ENCODE measurements around the gene C20orf96.

C20orf96 gene

DNA sequence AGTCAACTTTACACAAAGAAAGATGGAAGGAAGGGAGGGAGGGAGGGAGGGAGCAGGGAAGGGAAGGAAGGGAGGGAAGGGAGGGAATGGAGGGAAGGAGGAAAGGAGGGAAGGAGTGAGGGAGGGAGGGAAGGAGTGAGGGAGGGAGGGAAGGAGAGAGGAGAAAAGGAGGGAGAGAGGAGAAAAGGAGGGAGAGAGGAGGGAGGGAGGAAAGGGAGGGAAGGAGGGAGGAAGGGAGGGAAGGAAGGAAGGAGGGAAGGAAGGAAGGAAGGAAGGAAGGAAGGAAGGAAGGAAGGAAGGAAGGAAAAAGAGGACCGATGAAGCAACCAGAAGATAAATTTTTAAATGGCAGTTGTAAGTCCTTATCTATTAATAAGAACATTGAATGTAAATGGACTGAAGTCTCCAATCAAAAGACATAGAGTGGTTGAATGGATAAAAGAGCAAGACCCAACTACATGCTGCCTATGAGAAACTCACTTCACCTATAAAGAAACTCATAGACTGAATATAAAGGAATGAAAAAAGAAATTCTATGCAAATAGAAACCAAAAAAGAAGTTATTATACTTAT, 69.2 kb downstream of the C20orf96 start:
- Histone ChIP-seq H3K4me1 (ENCODE audit: control insufficient read depth, insufficient read depth, low read length) (no peaks in the 10 kb centered on the region), H3K27ac (ENCODE audit: low read depth, low read length) (no peak overlapping the region), H3K9ac (ENCODE audit: low read length) (no peak overlapping the region), H3K27me3 (ENCODE audit: control insufficient read depth, insufficient read depth, low read length) (peaks cover 53% of the 10 kb centered on the region), H3K4me3 (ENCODE audit: low read depth, low read length) (no peak overlapping the region), H3K36me3 (ENCODE audit: control insufficient read depth, insufficient read depth, low read length) (no peaks in the 10 kb centered on the region), H3K9me3 (ENCODE audit: control insufficient read depth, insufficient read depth, low read depth, low read length) (no peaks in the 10 kb centered on the region)

All from HUES6 (cell line).